OCI-LY1 (cell line): ENCODE measurements around the gene MYO10.

Source experiments
- H2AFZ ChIP-seq: fragments of 200-600 bp; sonication (generic), shearing (Covaris generic); 2 replicates; pipeline ENCODE4 v1.6.0; 2014; ENCODE audit warnings: antibody characterized with exemption, mild to moderate bottlenecking, low read length
- H3F3A ChIP-seq: fragments of 200-600 bp; sonication (generic), shearing (Covaris generic); 2 replicates; pipeline ENCODE4 v1.6.0; 2014; ENCODE audit warnings: mild to moderate bottlenecking, antibody characterized with exemption, low read length, moderate library complexity; ENCODE audit not compliant: insufficient read depth
- H3K27ac ChIP-seq: fragments of 200-600 bp; sonication (generic); 2 replicates; pipeline ENCODE4 v1.5.1; 2014; ENCODE audit warnings: low read length, mixed run types, mild to moderate bottlenecking, low read depth; ENCODE audit not compliant: poor library complexity, severe bottlenecking
- H3K27me3 ChIP-seq: fragments of 200-600 bp; sonication (generic); 2 replicates; pipeline ENCODE4 v1.6.0; 2014; ENCODE audit warnings: antibody characterized with exemption, mild to moderate bottlenecking, low read length, moderate library complexity; ENCODE audit not compliant: insufficient read depth
- H3K36me3 ChIP-seq: fragments of 200-600 bp; sonication (generic); 2 replicates; pipeline ENCODE4 v1.6.1; 2014; ENCODE audit warnings: mild to moderate bottlenecking, antibody characterized with exemption, low read length, moderate library complexity, mixed read lengths; ENCODE audit not compliant: insufficient read depth
- H3K4me1 ChIP-seq: fragments of 200-600 bp; sonication (generic); 2 replicates; pipeline ENCODE4 v1.5.1; 2014; ENCODE audit warnings: mild to moderate bottlenecking, low read length, moderate library complexity; ENCODE audit not compliant: insufficient read depth, severe bottlenecking
- H3K4me2 ChIP-seq: fragments of 200-600 bp; sonication (generic), shearing (Covaris generic); 2 replicates; pipeline ENCODE4 v1.6.1; 2014; ENCODE audit warnings: low read length
- H3K4me3 ChIP-seq: fragments of 200-600 bp; sonication (generic); 2 replicates; pipeline ENCODE4 v1.5.1; 2014; ENCODE audit warnings: low read length, low read depth, mild to moderate bottlenecking, mixed read lengths; ENCODE audit not compliant: poor library complexity, severe bottlenecking
- H3K79me2 ChIP-seq: fragments of 200-600 bp; shearing (Covaris generic); 2 replicates; pipeline ENCODE4 v1.6.1; 2016; ENCODE audit warnings: mixed run types, low read length, mixed read lengths; ENCODE audit not compliant: insufficient read depth
- H3K9ac ChIP-seq: fragments of 200-600 bp; sonication (generic), shearing (Covaris generic); 2 replicates; pipeline ENCODE4 v1.6.1; 2014; ENCODE audit warnings: mild to moderate bottlenecking, low read length, mixed read lengths
- H3K9me2 ChIP-seq: fragments of 200-600 bp; sonication (generic), shearing (Covaris generic); 2 replicates; pipeline ENCODE4 v1.6.1; 2014; ENCODE audit warnings: low read depth, mild to moderate bottlenecking, low read length, mixed read lengths
- H3K9me3 ChIP-seq: fragments of 200-600 bp; shearing (Covaris generic); 2 replicates; pipeline ENCODE4 v1.6.1; 2014; ENCODE audit warnings: low read length, mixed read lengths
- H4K20me1 ChIP-seq: fragments of 200-600 bp; sonication (generic), shearing (Covaris generic); 2 replicates; pipeline ENCODE4 v1.6.0; 2016; ENCODE audit warnings: mild to moderate bottlenecking, low read length; ENCODE audit not compliant: insufficient read depth
- EZH2 ChIP-seq: fragments of 200-600 bp; sonication (generic), shearing (Covaris generic); IDR thresholded peaks from 2 replicates; pipeline ENCODE4 v1.8.0; 2017; ENCODE audit warnings: borderline replicate concordance, mixed run types, mild to moderate bottlenecking, antibody characterized with exemption, low read length, moderate library complexity, mixed read lengths
- TF ChIP-seq, protein P1 (sequence below): fragments of 200-600 bp; sonication (generic), shearing (Covaris generic); IDR thresholded peaks from 2 replicates; pipeline ENCODE4 v1.5.1; 2017; ENCODE audit warnings: mild to moderate bottlenecking, antibody characterized with exemption, low read length, moderate library complexity, mixed read lengths

MYO10 gene

DNA sequence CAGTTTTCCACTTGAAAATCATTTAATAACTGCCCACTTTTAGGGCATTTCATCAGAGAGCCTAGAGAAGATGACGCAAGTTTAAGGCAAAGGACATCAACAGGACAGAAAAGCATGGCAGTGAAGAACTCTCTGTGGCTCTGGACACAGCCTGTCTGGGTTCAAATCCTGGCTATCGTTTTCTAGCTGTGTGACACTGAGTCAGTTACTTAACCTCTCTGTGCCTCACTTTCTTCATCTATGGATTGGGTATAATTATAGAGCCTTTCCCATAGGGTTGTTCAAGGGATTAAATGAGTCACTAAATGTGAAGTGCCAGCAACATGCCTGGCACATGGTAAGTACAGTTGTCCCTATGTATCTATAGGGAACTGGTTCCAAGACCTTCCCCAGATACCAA lies 6.7 kb downstream of the MYO10 start:
- Histone ChIP-seq H3K79me2 (no peaks in the 10 kb centered on the region), H4K20me1 (no peaks in the 10 kb centered on the region), H2AFZ (no peak overlapping the region), H3K4me2 (no peak overlapping the region), H3K27ac (no peak overlapping the region), H3K4me3 (no peak overlapping the region), H3K9ac (no peak overlapping the region), H3F3A (no peaks in the 10 kb centered on the region), H3K36me3 (no peaks in the 10 kb centered on the region), H3K9me2 (no peaks in the 10 kb centered on the region), H3K27me3 (no peaks in the 10 kb centered on the region; the same call in 1 of the 2 replicates), H3K4me1 (no peaks in the 10 kb centered on the region), H3K9me3 (no peaks in the 10 kb centered on the region)
- no peak for TF ChIP-seq EZH2
- TF ChIP-seq, protein P1, sequence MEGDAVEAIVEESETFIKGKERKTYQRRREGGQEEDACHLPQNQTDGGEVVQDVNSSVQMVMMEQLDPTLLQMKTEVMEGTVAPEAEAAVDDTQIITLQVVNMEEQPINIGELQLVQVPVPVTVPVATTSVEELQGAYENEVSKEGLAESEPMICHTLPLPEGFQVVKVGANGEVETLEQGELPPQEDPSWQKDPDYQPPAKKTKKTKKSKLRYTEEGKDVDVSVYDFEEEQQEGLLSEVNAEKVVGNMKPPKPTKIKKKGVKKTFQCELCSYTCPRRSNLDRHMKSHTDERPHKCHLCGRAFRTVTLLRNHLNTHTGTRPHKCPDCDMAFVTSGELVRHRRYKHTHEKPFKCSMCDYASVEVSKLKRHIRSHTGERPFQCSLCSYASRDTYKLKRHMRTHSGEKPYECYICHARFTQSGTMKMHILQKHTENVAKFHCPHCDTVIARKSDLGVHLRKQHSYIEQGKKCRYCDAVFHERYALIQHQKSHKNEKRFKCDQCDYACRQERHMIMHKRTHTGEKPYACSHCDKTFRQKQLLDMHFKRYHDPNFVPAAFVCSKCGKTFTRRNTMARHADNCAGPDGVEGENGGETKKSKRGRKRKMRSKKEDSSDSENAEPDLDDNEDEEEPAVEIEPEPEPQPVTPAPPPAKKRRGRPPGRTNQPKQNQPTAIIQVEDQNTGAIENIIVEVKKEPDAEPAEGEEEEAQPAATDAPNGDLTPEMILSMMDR: no peak

DNA sequence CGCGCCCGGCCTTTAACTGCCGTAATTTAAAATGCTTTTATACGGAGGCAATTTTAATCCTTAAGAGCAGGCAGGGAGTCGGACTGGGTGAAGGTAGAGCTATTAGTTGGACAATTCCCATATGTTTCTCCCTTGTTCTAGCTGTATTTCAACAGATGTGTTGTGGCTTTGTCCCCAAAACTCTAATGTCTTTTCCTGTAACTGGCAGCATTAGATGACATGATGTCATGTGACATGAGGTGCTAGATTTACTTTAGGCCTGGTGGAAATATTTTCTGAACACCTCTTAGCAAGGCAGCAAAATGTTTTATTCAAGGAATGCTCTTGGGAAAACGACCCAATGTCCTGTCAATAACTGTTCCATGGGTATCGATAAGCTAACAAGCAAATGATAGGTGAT lies 8.5 kb downstream of the MYO10 start:
- no peak overlapping the region for H2AFZ ChIP-seq
- no peaks in the 10 kb centered on the region for H4K20me1 ChIP-seq
- H3K4me1 ChIP-seq: no peaks in the 10 kb centered on the region
- no peaks in the 10 kb centered on the region; the same call in 1 of the 2 replicates for H3K27me3 ChIP-seq
- no peaks in the 10 kb centered on the region for H3K36me3 ChIP-seq
- H3K9me3 ChIP-seq: no peaks in the 10 kb centered on the region
- H3K9me2 ChIP-seq: no peaks in the 10 kb centered on the region
- H3K27ac ChIP-seq: no peak overlapping the region
- no peak overlapping the region for H3K9ac ChIP-seq
- no peak overlapping the region for H3K4me3 ChIP-seq
- TF ChIP-seq, protein P1: no peak
- TF ChIP-seq EZH2: no peak
- no peak overlapping the region for H3K4me2 ChIP-seq
- H3F3A ChIP-seq: no peaks in the 10 kb centered on the region
- H3K79me2 ChIP-seq: no peaks in the 10 kb centered on the region

DNA sequence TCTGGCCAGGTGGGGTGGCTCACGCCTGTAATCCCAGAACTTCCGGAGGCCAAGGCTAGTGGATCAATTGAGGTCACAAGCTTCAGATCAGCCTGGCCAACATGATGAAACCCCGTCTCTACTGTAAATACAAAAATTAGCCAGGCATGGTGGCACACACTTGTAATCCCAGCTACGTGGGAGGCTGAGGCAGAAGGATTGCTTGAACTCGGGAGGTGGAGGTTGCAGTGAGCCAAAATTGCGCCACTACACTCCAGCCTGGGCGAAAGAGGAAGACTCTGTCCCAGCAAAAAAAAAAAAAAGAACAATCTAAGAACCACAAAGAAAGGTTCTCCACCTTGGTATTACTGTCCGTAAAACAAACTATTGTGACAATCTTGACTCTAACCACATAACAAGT lies 9.7 kb downstream of the MYO10 start:
- no peak overlapping the region for H3K9ac ChIP-seq
- no peak overlapping the region for H3K4me2 ChIP-seq
- H3K27me3 ChIP-seq: no peaks in the 10 kb centered on the region; the same call in 1 of the 2 replicates
- no peaks in the 10 kb centered on the region for H3K9me2 ChIP-seq
- no peaks in the 10 kb centered on the region for H3K36me3 ChIP-seq
- H3K79me2 ChIP-seq: no peaks in the 10 kb centered on the region
- H4K20me1 ChIP-seq: no peaks in the 10 kb centered on the region
- no peak overlapping the region for H3K27ac ChIP-seq
- TF ChIP-seq, protein P1: no peak
- no peak for TF ChIP-seq EZH2
- H3K9me3 ChIP-seq: no peaks in the 10 kb centered on the region
- no peak overlapping the region for H2AFZ ChIP-seq
- no peak overlapping the region for H3K4me3 ChIP-seq
- H3K4me1 ChIP-seq: no peaks in the 10 kb centered on the region
- no peaks in the 10 kb centered on the region for H3F3A ChIP-seq
